ENCODE data around the gene ITGA5. TPM values are rescaled to one million over a fixed set of nuclear protein-coding genes. Genes with fewer than 3 reads are reported as not detected.
A peak's percentile ranks its signal among the peaks of the same experiment; 100 is the strongest.

The ITGA5 gene
- total RNA-seq, 1 donor from 2014 or later: 317 TPM

DNA sequence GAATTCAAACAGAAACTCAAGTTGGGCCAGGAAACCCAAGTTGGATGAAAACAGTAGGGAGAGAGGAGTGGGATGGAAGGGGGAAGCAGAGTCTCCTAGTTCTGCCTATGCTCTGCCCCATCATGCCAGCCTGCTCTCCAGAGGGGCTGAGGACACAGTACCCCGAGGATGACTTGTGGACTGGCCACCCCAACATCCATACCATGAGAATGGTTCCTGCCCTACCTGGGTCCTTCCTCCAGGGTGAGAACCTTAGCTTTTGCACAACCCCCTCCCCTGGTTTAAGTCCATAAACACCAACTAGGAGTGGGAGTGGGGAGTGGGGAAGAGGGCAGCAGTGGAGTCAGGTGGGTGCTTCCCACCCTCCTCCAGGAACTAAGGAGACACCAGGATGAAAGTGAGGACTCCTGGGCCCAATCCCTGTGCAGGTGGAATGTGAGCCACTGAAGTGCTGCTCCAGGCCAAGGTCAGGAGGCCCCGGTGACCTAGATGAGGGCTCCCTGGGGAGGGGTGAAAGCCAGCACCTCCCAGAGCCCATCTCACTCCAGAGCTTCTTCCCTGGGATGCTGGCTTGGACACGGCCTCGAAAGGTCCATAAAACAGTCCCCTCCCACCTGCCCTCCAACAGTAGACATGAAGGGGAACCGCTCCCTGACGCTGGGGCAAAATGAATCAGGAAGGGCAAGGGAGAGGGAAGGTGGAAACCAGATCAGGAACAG, 41.1 kb downstream of the ITGA5 start:
- no peak overlapping the region for H3K9ac ChIP-seq (ENCODE audit: low read length)
- H3K27me3 ChIP-seq (ENCODE audit: insufficient read depth, low read length): no peaks in the 10 kb centered on the region
- no peak overlapping the region for H3K27ac Mint-ChIP-seq (ENCODE audit: unreplicated experiment)
- DNase-seq (ENCODE audit: low read depth) (no peak), FAIRE-seq (no peak)
- peaks cover 12% of the 10 kb centered on the region for H3K36me3 Mint-ChIP-seq (ENCODE audit: low read depth, unreplicated experiment)
- peaks cover 3% of the 10 kb centered on the region for H3K9me3 Mint-ChIP-seq (ENCODE audit: unreplicated experiment)
- no peak for TF ChIP-seq CTCF (IDR thresholded peaks at IDR 0.05; ENCODE audit: insufficient read depth, low read depth, low read length)
- no peak for TF ChIP-seq EZH2 (IDR thresholded peaks at IDR 0.05; ENCODE audit: insufficient read depth, low read length)
- peaks cover 6% of the 10 kb centered on the region for H3K27me3 Mint-ChIP-seq (ENCODE audit: low read depth, unreplicated experiment)
- H3K79me2 ChIP-seq (ENCODE audit: insufficient read depth, low read length): no peaks in the 10 kb centered on the region
- no peak overlapping the region for H3K27ac ChIP-seq (ENCODE audit: low read depth, low read length)
- no peak overlapping the region for H3K4me3 ChIP-seq (ENCODE audit: insufficient read depth, low read depth, low read length)
- peaks cover 28% of the 10 kb centered on the region for H3K4me1 ChIP-seq (ENCODE audit: insufficient read depth, low read length)
- no peaks in the 10 kb centered on the region for H3K36me3 ChIP-seq (ENCODE audit: insufficient read depth, low read length)
- no peak overlapping the region for H2AFZ ChIP-seq (ENCODE audit: low read depth, low read length)
- H3K4me3 Mint-ChIP-seq (ENCODE audit: unreplicated experiment): peak overlapping the region; percentile 77
- H4K20me1 ChIP-seq (ENCODE audit: insufficient read depth, low read length): peaks cover 4% of the 10 kb centered on the region
- H3K4me2 ChIP-seq (ENCODE audit: low read length): peak overlapping the region; percentile 96
- H3K9me3 ChIP-seq (ENCODE audit: insufficient read depth, low read depth, low read length): no peaks in the 10 kb centered on the region
- H3K4me1 Mint-ChIP-seq (ENCODE audit: low read depth, unreplicated experiment): peaks cover 30% of the 10 kb centered on the region

DNA sequence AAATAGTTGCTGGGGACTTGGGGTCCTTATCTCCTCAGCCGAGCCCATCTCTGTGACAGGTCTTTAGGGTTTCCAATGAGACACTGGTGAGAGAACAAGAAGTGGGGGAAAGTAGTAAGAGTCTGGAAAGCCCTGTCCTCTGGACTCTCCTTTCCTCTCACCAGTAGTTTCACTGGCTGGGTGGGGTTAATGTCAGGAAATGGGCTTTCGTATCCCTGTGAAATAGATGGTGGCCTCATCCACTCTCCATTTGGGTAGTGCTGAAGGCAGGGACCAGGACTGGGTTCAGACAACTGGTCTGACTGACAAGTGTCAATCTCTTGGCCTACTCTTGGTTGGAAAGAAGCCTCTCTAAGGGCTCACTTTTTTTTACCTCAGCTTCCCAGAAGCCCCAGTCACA, 42.1 kb downstream of the ITGA5 start:
- no peaks in the 10 kb centered on the region for H3K9me3 ChIP-seq (ENCODE audit: insufficient read depth, low read depth, low read length)
- no peak overlapping the region for H3K4me2 ChIP-seq (ENCODE audit: low read length)
- Mint-ChIP-seq H3K27ac (ENCODE audit: unreplicated experiment) (peak overlapping the region; percentile 66), H3K27me3 (ENCODE audit: low read depth, unreplicated experiment) (peaks cover 6% of the 10 kb centered on the region), H3K4me3 (ENCODE audit: unreplicated experiment) (peak overlapping the region; percentile 29), H3K9me3 (ENCODE audit: unreplicated experiment) (peaks cover 3% of the 10 kb centered on the region), H3K4me1 (ENCODE audit: low read depth, unreplicated experiment) (peaks cover 31% of the 10 kb centered on the region), H3K36me3 (ENCODE audit: low read depth, unreplicated experiment) (peaks cover 15% of the 10 kb centered on the region)
- FAIRE-seq (no peak), DNase-seq (ENCODE audit: low read depth) (no peak)
- no peak overlapping the region for H2AFZ ChIP-seq (ENCODE audit: low read depth, low read length)
- H3K9ac ChIP-seq (ENCODE audit: low read length): no peak overlapping the region
- H3K4me3 ChIP-seq (ENCODE audit: insufficient read depth, low read depth, low read length): no peak overlapping the region
- TF ChIP-seq EZH2 (IDR thresholded peaks at IDR 0.05; ENCODE audit: insufficient read depth, low read length) (no peak), CTCF (IDR thresholded peaks at IDR 0.05; ENCODE audit: insufficient read depth, low read depth, low read length) (no peak)
- peaks cover 4% of the 10 kb centered on the region for H4K20me1 ChIP-seq (ENCODE audit: insufficient read depth, low read length)
- peaks cover 27% of the 10 kb centered on the region for H3K4me1 ChIP-seq (ENCODE audit: insufficient read depth, low read length)
- H3K27me3 ChIP-seq (ENCODE audit: insufficient read depth, low read length): no peaks in the 10 kb centered on the region
- no peak overlapping the region for H3K27ac ChIP-seq (ENCODE audit: low read depth, low read length)
- no peaks in the 10 kb centered on the region for H3K79me2 ChIP-seq (ENCODE audit: insufficient read depth, low read length)
- H3K36me3 ChIP-seq (ENCODE audit: insufficient read depth, low read length): no peaks in the 10 kb centered on the region

DNA sequence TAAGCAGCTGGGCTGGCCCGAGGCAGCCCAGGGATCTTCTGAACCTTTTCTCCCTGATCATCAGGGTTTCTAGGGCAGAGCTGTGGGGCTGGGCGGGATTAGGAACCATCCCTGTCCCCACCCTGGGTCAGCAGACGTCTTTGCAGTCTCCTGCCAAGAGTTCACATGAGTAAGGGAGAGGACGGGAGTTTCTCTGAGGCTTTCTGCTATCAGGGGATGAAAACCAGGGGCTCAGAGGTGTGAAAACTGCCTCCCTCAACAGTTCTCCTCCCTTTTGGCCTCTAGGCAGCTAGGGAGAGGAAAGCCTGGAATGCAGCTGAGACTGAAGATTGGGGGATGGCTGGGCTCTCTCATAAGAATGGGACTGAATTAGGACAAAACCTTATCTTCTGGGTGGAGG, 42.5 kb downstream of the ITGA5 start:
- no peaks in the 10 kb centered on the region for H3K36me3 ChIP-seq (ENCODE audit: insufficient read depth, low read length)
- H3K9me3 ChIP-seq (ENCODE audit: insufficient read depth, low read depth, low read length): no peaks in the 10 kb centered on the region
- peaks cover 2% of the 10 kb centered on the region for H3K9me3 Mint-ChIP-seq (ENCODE audit: unreplicated experiment)
- H2AFZ ChIP-seq (ENCODE audit: low read depth, low read length): no peak overlapping the region
- H3K4me3 ChIP-seq (ENCODE audit: insufficient read depth, low read depth, low read length): no peak overlapping the region
- H3K79me2 ChIP-seq (ENCODE audit: insufficient read depth, low read length): no peaks in the 10 kb centered on the region
- H3K27ac ChIP-seq (ENCODE audit: low read depth, low read length): no peak overlapping the region
- H3K27ac Mint-ChIP-seq (ENCODE audit: unreplicated experiment): peak overlapping the region; percentile 66
- peaks cover 4% of the 10 kb centered on the region for H4K20me1 ChIP-seq (ENCODE audit: insufficient read depth, low read length)
- FAIRE-seq: no peak
- H3K27me3 ChIP-seq (ENCODE audit: insufficient read depth, low read length): no peaks in the 10 kb centered on the region
- H3K36me3 Mint-ChIP-seq (ENCODE audit: low read depth, unreplicated experiment): peaks cover 16% of the 10 kb centered on the region
- no peak overlapping the region for H3K9ac ChIP-seq (ENCODE audit: low read length)
- H3K27me3 Mint-ChIP-seq (ENCODE audit: low read depth, unreplicated experiment): peaks cover 6% of the 10 kb centered on the region
- peaks cover 32% of the 10 kb centered on the region for H3K4me1 Mint-ChIP-seq (ENCODE audit: low read depth, unreplicated experiment)
- DNase-seq (ENCODE audit: low read depth): no peak
- peaks cover 30% of the 10 kb centered on the region for H3K4me1 ChIP-seq (ENCODE audit: insufficient read depth, low read length)
- H3K4me3 Mint-ChIP-seq (ENCODE audit: unreplicated experiment): peak overlapping the region; percentile 29
- TF ChIP-seq CTCF (IDR thresholded peaks at IDR 0.05; ENCODE audit: insufficient read depth, low read depth, low read length) (no peak), EZH2 (IDR thresholded peaks at IDR 0.05; ENCODE audit: insufficient read depth, low read length) (no peak)
- H3K4me2 ChIP-seq (ENCODE audit: low read length): no peak overlapping the region
